NCI-H82 treated with DMSO at 0.1 percent for 48 hours (cell line): ENCODE data around the gene SMARCAL1.

Source experiments
- DNase-seq: peaks from one replicate; lab custom pipeline; 2025; ENCODE audit not compliant: unreplicated experiment; lab: John Stamatoyannopoulos, UW

Gene SMARCAL1

DNA sequence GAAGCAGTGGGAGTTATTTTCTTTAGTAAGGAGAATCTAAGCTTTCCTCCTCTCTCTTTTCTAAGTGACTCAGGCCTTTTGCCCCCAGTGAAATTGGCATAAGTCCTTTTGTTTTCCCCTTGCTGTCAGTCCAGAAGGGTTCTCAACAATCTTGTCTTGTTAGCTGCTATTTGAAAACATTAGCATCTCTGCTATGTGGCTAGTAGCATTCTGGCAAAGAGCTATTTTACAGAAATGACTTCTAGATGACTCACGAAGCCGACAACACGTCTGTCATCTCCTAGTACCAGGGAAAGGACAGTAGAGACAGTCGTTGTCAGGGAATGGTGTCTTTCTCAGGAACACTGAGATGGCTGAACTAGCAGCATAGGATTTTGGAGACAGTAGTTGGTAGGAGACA, 14.7 kb downstream of the SMARCAL1 start:
- no peak for DNase-seq

DNA sequence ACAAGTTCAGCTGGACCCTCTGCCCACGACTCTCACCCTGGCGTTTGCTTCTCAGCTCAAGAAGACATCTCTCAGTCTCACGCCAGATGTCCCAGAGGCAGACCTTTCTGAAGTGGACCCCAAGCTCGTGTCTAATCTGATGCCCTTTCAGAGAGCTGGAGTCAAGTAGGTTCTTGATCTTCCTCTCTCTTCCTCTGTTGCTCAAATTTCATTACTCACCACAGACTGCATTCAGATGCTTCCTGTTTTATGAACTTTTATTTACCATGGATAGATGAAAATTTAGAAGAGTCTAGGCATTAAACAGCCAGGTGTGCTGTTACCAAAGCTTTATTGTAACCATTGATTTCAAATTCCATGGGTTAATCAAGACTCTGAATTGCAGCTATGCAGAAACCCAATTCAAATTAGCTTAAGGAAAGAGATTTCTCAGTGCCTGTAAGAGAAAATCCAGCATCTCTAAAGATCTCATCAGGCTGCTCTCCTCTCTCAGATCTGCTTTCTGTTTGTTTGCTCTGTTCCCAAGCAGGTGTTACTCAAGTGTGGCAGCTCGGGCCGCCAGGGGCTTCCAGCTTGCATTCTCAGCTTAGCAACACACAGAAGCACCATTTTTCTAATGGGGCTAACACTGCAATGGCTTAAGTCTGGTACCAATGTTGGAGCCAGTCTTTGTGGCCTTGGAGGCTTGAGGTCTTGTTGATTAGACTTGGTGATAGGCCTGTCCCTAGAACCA, 16.5 kb downstream of the SMARCAL1 start:
- no peak for DNase-seq

DNA sequence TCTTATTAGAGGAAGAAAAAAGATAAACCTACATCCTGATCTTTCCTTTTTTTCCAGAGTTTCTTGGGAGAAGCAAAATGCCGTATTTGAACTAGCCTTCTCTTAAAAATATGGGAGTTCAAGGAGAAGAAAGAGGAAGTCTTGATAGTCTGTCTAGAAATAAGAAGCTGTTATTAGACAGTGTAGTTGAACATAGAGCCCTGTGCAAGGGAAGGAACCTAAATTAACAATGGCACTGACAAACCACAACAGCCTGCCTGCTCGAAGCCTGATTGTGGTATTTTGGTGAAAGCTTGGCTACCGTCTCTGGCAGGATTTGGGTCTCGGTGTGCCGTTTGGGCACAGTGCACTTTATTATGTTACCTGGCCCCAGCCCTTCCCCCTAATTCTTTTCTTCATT, 17.1 kb downstream of the SMARCAL1 start:
- no peak for DNase-seq

GRCh38 chr2:216430811-216431530, 18.7 kb downstream of the SMARCAL1 start:
- no peak for DNase-seq

DNA sequence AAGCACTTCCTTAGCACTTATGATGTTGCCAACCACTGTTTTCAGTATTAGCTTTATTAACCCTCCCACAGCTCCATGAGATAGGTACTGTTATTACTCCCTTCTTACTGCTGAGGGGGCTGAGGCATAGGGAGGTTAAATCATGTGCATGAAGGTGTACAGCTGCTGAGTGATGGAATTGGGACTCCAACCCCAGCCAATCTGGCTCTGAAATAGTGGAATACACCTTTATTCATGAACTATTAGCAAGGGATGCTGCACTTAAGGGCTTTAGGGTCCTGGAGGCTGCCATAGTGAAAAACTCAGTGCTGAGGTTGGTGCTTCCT, 19.2 kb downstream of the SMARCAL1 start:
- DNase-seq, result no peak

- DNase-seq, result no peak
These were observed 24.1 kb downstream of the SMARCAL1 start for GRCh38 chr2:216436383-216436782.

DNA sequence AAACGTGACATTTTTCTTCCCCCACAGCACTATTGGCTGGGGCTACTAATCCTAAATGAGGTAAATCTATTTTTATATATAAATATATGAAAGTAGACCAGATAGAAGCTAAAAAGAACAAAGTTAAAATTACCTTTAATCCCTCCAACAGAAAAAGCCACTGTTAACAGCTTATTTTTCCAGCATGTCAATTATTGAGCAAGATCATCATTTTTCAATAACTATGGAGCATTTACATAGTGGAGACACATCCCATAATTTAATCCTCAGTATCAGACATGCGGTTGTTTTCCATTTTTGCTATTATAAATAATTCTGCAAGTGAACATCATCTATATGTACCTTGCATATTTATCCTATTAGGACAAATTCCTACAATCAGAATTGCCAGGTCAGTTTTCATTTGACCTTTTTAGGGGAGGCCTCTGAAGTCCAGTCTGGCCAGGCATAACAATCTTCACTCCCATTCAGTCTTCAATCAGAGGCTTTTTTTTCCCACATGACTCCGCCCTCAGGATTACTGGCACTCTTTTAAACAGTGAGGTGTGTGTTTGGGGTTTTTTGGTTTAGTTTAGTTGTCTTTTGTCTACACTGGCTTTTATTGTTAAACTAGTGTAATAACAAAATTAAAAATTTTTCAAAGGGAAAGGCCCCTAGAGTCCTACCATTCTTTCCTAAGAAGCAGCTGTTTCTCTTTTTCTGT, 29.2 kb downstream of the SMARCAL1 start:
- DNase-seq, result no peak

DNA sequence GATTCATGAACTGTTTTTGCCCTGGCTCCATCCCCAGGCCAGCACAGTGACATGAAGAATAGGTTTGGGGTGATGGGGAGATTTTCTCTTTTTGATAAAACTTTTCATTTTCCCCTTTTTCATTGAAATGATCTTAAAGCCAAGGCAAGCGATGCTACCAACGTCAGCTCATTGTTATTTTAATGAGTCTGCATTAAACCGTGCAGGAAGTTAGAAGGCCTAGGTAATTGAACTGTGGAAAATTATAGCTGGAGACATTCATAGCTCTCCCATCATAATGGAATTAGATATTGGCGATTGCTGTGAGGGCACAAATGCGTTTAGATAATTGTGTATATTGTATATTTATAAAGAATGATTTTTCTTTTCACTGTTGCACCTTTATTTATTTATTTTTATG, 33.2 kb downstream of the SMARCAL1 start:
- no peak for DNase-seq

GRCh38 chr2:216446343-216446742, 34.1 kb downstream of the SMARCAL1 start:
- no peak for DNase-seq

GRCh38 chr2:216447293-216447692, 35.0 kb downstream of the SMARCAL1 start:
- no peak for DNase-seq

GRCh38 chr2:216448829-216449228, 36.5 kb downstream of the SMARCAL1 start:
- no peak for DNase-seq

- no peak for DNase-seq
These were observed 38.1 kb downstream of the SMARCAL1 start for GRCh38 chr2:216450346-216450745.

- DNase-seq, result no peak
These were observed 38.5 kb downstream of the SMARCAL1 start for GRCh38 chr2:216450784-216451183.

GRCh38 chr2:216453955-216454614, 41.8 kb downstream of the SMARCAL1 start:
- DNase-seq, result no peak

- DNase-seq, result no peak
These were observed 50.9 kb downstream of the SMARCAL1 start for GRCh38 chr2:216463148-216463547.

- no peak for DNase-seq
These were observed 51.9 kb downstream of the SMARCAL1 start for GRCh38 chr2:216464104-216464720.

GRCh38 chr2:216465579-216466195, 53.4 kb downstream of the SMARCAL1 start:
- DNase-seq, result no peak

DNA sequence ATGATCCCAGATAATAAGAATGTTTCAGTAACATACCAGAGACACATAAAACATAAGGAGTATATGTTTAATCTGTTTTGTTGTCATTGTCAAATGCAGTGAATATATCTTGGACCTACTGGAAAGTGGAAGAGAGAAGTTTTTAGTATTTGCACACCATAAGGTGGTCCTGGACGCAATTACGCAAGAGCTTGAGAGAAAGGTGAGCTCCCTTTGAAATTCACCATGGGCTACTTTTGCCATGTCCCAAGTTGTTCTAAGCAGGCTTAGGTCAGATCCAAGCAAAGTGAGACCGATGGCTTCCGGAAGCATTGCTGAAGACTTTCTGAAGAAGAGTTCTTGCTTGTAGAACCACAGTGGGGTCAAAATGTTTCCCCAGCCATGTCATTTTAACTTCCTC, 55.6 kb downstream of the SMARCAL1 start:
- DNase-seq, result no peak

DNA sequence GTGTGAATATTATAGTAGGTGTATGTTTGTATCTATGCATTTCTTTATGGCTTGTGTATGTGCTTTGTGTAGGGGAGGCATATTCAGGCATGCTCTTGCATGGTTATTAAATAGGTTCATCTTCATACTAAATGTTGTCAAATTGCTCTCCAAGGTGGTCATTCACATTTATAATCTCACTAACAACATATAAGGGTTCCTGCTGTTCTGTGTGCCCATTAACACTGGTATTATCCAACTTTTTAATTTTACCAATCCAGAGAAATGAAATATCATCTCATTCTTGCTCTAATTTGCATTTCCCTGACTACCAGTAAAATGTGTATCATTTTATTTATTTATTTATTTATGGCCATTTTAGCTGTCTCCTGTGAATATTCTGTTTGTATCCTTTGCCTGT, 57.4 kb downstream of the SMARCAL1 start:
- no peak for DNase-seq

DNA sequence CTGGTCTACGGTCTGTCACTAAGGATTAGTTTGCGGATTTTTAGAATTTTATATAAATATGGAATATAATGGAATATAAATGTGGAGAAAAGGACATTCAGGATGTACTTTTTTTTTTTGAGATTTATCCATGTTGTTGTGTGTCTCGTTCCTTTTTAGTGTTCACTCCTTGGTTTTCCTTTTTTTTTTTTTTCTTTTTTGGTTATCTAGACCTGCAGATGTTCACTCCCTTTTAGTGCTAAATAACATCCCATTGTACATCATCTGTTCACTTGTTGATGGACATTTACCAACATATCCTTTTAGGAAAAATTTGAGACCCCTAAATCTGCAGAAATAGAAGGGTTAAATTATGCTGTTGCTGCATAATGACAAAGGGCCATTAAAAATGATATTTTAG, 60.9 kb downstream of the SMARCAL1 start:
- no peak for DNase-seq
